Calu3 (cell line): ENCODE data around the gene FER. TPM values are rescaled to one million over a fixed set of nuclear protein-coding genes. Genes with fewer than 3 reads are reported as not detected.
"Not testable (repeated sequence)": the region's sequence is repeated elsewhere in the genome, so short reads cannot be mapped to it uniquely, and the experiment has no call there.

ENCODE experiments used
- BruUV-seq: library from RNA; stranded (reverse); fragments of 400-500 nt; replicated peaks from 2 replicates; lab custom pipeline; 2021; lab: Mats Ljungman, UMichigan
- CTCF ChIA-PET: fragments of 300-600 bp; sonication (Branson Sonifier 250); formaldehyde crosslinking; loops from one replicate; lab custom pipeline; 2022; ENCODE audit warnings: antibody characterized with exemption; lab: Charles Lee
- DNase-seq: peaks from one replicate; pipeline ENCODE4 v3.0.0; 2022
- H3K27ac Mint-ChIP-seq: one replicate; pipeline ENCODE4 v1.8.0; 2022; ENCODE audit warnings: mixed read lengths; ENCODE audit not compliant: unreplicated experiment
- H3K27me3 Mint-ChIP-seq: one replicate; pipeline ENCODE4 v1.8.0; 2022; ENCODE audit warnings: mixed read lengths; ENCODE audit not compliant: unreplicated experiment
- H3K36me3 Mint-ChIP-seq: one replicate; pipeline ENCODE4 v1.8.0; 2022; ENCODE audit warnings: mild to moderate bottlenecking, moderate library complexity, mixed read lengths; ENCODE audit not compliant: insufficient read depth, unreplicated experiment
- H3K4me1 Mint-ChIP-seq: one replicate; pipeline ENCODE4 v1.8.0; 2022; ENCODE audit warnings: mild to moderate bottlenecking, low read depth, mixed read lengths; ENCODE audit not compliant: unreplicated experiment
- H3K4me3 Mint-ChIP-seq: one replicate; pipeline ENCODE4 v1.8.0; 2022; ENCODE audit warnings: mild to moderate bottlenecking, low read depth, moderate library complexity, mixed read lengths; ENCODE audit not compliant: unreplicated experiment
- H3K9me3 Mint-ChIP-seq: one replicate; pipeline ENCODE4 v1.8.0; 2022; ENCODE audit warnings: low read depth, mixed read lengths; ENCODE audit not compliant: unreplicated experiment
- intact Hi-C: fragments of 100-400 bp; cut with micrococcal nuclease; formaldehyde crosslinking; loops from one replicate; pipeline ENCODE4 v1.10.0; 2022; ENCODE audit not compliant: unreplicated experiment
- total RNA-seq: library from RNA; stranded (reverse); gene quantifications from 2 replicates; pipeline ENCODE4 v1.2.3, GENCODE V29; 2022
- TF ChIP-seq, protein P1 (sequence below): fragments of 200-600 bp; IDR thresholded peaks from one replicate; pipeline ENCODE4 v1.8.0; 2022; ENCODE audit warnings: antibody characterized with exemption; ENCODE audit not compliant: unreplicated experiment

Gene FER
- total RNA-seq, 1 experiment from 2014 or later, result 32.9 TPM

DNA sequence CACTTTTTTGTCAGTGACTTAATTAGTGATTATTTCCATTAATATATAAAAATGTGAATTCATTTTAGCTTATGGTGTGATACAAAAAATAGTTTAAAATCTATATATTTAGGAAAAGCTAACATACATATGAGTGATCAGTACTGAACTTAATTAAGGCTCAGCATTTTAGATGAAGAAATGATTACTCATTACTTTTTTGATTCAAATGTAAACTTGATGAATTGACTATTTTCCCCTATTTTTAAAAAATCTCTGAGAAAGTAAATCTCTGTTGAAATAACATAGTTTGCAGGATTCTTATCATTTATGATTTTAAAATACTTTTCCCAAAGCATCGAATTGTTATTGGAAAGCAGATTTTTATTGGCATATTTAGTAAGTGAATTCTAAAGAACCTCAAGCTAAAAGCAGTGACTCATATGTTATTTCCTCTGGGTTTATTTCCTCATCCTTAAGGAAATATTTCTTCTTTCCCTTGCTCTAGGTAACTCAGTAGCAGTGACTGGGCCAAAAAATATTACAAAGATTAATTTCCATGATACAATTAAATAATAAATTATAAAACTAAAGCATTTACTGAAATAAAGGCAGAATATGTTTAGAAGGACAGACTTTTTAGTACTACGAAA lies 290.6 kb downstream of the FER start:
- Mint-ChIP-seq H3K4me3 (no peak overlapping the region), H3K36me3 (no peaks in the 10 kb centered on the region), H3K9me3 (no peaks in the 10 kb centered on the region), H3K4me1 (no peaks in the 10 kb centered on the region), H3K27me3 (no peaks in the 10 kb centered on the region), H3K27ac (no peak overlapping the region)
- BruUV-seq, result no TSS peak
- DNase-seq, result no peak
- intact Hi-C loops, result no loop called here
- TF ChIP-seq, protein P1, sequence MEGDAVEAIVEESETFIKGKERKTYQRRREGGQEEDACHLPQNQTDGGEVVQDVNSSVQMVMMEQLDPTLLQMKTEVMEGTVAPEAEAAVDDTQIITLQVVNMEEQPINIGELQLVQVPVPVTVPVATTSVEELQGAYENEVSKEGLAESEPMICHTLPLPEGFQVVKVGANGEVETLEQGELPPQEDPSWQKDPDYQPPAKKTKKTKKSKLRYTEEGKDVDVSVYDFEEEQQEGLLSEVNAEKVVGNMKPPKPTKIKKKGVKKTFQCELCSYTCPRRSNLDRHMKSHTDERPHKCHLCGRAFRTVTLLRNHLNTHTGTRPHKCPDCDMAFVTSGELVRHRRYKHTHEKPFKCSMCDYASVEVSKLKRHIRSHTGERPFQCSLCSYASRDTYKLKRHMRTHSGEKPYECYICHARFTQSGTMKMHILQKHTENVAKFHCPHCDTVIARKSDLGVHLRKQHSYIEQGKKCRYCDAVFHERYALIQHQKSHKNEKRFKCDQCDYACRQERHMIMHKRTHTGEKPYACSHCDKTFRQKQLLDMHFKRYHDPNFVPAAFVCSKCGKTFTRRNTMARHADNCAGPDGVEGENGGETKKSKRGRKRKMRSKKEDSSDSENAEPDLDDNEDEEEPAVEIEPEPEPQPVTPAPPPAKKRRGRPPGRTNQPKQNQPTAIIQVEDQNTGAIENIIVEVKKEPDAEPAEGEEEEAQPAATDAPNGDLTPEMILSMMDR, result no peak
- CTCF ChIA-PET, result no interaction called here

DNA sequence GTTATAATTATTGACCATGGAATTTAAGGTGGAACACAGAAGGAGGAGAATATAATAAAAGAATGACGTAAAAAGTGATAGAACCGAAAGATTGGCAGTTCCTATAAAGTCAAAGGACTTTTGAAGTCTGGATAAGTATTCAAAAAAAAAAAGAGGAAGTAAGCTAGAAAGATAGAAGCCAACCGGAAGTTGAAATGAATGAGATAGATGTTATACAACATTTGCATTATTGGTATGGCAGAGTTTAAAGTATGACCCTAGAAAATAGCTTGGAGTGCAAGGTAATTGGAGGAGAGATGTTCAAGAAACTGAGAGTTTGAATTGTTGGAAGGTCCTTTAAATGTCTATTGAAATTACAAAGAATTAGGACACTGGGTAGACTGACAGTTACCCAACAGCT lies 293.6 kb downstream of the FER start:
- no peak overlapping the region for H3K27ac Mint-ChIP-seq
- intact Hi-C loops, result no loop called here
- no TSS peak for BruUV-seq

DNA sequence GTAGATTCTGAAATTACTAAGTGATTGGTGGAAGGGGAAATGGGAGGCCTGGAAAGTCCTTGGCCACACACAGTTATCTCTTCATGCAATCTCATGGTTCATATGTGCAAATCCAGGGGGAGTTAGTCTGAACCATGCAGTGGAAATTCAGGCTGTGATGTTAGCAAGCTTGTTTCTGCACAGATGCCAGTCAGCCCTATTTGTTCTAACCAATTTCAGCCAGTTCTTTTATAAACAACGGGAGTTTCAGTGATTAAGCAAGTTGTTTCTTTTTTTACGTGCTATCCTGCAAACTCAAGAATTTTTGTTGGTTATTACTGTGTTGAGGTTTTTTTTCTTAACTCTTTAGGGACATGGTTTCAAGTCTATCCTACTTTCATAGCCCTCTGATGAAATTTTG lies 298.0 kb downstream of the FER start:
- BruUV-seq, result no TSS peak
- no peaks in the 10 kb centered on the region for H3K36me3 Mint-ChIP-seq
- H3K4me3 Mint-ChIP-seq, result no peak overlapping the region
- no peaks in the 10 kb centered on the region for H3K27me3 Mint-ChIP-seq
- no peaks in the 10 kb centered on the region for H3K9me3 Mint-ChIP-seq
- TF ChIP-seq, protein P1, result no peak
- CTCF ChIA-PET, result no interaction called here
- DNase-seq, result no peak
- intact Hi-C loops, result no loop called here
- H3K27ac Mint-ChIP-seq, result no peak overlapping the region
- no peaks in the 10 kb centered on the region for H3K4me1 Mint-ChIP-seq

More for the DNA sequence above, 293.6 kb downstream of the FER start:
- TF ChIP-seq, protein P1, result no peak
- no peak for DNase-seq
- Mint-ChIP-seq H3K27me3 (no peaks in the 10 kb centered on the region), H3K4me1 (no peaks in the 10 kb centered on the region), H3K4me3 (no peak overlapping the region), H3K36me3 (no peaks in the 10 kb centered on the region), H3K9me3 (no peaks in the 10 kb centered on the region)
- CTCF ChIA-PET, result no interaction called here

DNA sequence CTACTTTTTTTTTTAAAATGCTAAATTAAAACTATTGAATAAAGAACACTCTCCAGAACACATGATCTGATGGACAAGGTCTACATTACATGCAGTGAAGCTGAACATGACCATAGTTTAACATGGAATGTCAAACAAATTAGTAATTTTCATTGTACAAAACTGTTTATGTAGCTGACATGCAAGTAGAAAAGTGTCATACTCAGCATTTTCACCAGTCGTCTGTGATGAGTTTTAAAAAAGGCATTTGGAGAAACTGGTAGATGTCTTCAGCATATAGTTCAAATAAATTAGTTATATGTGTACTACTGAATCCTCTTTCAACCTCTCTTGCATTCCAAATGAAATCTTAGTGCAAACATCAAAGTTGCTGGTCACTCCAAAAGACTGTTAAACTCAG lies 301.9 kb downstream of the FER start:
- Mint-ChIP-seq H3K36me3 (no peaks in the 10 kb centered on the region), H3K27ac (no peak overlapping the region), H3K27me3 (no peaks in the 10 kb centered on the region), H3K9me3 (no peaks in the 10 kb centered on the region), H3K4me3 (no peak overlapping the region), H3K4me1 (no peaks in the 10 kb centered on the region)
- no TSS peak for BruUV-seq
- intact Hi-C loops, result no loop called here
- no peak for DNase-seq
- CTCF ChIA-PET, result no interaction called here
- TF ChIP-seq, protein P1, result no peak

DNA sequence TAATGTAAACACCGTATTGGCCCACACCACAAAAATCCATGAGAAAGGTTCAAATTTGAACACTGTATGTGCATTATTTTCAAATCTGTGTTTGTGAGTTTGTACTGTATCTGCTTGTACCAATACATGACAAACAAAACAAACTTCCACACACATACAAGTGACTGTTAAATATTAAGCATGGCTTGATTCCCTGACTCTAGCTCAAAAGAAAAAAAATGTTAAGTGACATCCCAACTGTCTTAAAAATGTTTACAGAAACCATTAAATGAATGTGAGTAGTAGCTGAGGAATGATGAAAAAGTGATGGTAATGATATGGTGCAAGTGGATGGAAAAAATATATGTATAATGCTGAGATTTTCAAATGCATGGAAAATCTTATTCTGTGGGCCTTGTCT lies 302.6 kb downstream of the FER start:
- DNase-seq, intact Hi-C loops, BruUV-seq, H3K27me3 Mint-ChIP-seq, H3K4me1 Mint-ChIP-seq, H3K9me3 Mint-ChIP-seq, H3K36me3 Mint-ChIP-seq, H3K4me3 Mint-ChIP-seq, H3K27ac Mint-ChIP-seq: not testable (repeated sequence)
- CTCF ChIA-PET, result interaction anchor here (0.6 kb wide), 1 partner anchor 41 kb away, joined by 14 read pairs; no protein-coding TSS in a partner anchor

DNA sequence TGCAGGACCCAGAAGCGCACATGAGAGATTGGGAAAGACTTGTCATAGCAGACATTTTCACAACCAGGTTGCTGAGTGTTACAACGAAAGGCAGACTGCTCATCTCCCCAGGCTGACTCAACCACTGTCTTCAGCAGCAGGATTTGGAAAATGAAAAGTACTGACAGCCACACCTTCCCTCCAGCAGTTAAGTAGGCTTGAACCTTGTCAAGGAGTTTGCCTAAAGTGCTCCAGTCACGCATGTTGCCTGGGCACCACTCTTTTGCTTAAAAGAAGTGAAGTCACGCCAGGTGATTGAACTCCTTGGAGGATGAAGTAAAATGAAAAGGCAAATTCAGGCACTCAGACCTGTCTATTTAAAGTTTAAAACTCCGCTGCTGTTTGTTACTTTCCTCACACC lies 304.5 kb downstream of the FER start:
- H3K27me3 Mint-ChIP-seq, DNase-seq, H3K36me3 Mint-ChIP-seq, intact Hi-C loops, H3K4me3 Mint-ChIP-seq, H3K4me1 Mint-ChIP-seq, H3K9me3 Mint-ChIP-seq, BruUV-seq, CTCF ChIA-PET, H3K27ac Mint-ChIP-seq: not testable (repeated sequence)
